Midbrain (tissue), 1 donor: ENCODE measurements around the gene ANTXR2.

ENCODE experiments used
- DNase-seq: peaks from one replicate; lab custom pipeline; 2025; lab: John Stamatoyannopoulos, UW

Gene ANTXR2

DNA sequence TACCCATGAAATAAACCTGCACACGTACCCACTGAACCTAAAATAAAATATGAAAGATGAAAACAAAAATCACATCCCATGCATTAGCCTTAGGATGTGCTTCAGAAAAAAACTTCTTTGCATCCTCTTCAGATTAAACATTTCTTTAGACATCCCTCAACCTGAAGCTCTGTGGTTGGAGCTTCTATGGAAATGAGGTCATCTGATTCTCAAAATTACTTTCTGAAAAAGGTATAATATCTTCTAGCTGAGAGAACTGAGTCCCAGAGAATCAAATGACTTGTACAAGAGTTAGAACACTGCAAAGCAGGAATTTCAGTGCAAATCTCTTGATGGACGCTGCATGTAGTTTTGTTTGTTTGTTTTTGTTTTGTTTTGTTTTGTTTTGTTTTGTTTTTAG lies 19.1 kb upstream of the ANTXR2 start:
- no peak for DNase-seq

GRCh38 chr4:80091688-80092087 lies 18.7 kb upstream of the ANTXR2 start:
- DNase-seq = no peak

- no peak for DNase-seq
Measured at GRCh38 chr4:80091184-80091583, 18.2 kb upstream of the ANTXR2 start.

DNA sequence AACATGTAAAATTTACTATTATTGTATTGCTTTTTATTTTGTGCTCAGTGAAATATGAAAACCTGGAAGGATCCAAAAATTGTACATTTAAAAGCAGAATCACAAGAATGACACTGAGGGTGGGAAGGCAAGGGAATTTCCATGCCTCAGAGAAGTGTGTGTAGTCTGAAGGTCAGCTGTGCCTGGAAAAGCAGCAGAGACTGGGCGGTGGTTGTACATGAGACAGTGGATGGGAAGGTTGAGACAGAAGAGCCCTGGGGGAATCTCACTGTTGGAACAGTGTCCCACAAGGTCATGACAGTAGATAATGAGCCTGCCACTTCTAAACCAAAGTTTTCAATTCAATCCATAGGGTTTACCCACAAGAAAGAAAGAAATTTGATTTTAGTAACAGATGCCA lies 17.1 kb upstream of the ANTXR2 start:
- no peak for DNase-seq

GRCh38 chr4:80088471-80088870 lies 15.4 kb upstream of the ANTXR2 start:
- DNase-seq = no peak

DNA sequence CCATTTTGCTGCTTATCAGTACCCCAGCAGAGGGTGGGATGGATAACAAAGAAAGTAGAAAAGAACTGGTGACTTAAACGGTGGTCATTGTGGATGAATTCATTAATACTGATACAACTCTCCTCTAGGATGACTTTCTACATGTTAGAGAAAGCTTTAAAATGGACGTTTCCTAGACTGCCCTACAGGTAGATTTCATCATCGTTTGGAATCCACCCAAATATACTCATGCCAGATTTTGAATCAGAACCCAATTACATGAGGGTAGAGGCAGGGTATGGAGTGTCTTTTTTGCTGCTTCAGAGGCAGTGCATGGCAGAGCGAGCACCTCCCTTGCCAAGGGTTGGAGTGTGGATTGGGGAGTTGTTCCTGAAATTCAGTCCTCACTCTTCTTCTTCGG lies 13.3 kb upstream of the ANTXR2 start:
- DNase-seq = no peak

GRCh38 chr4:80085081-80085480 lies 12.1 kb upstream of the ANTXR2 start:
- DNase-seq = no peak

- DNase-seq = no peak
Measured at GRCh38 chr4:80082693-80083092, 9.7 kb upstream of the ANTXR2 start.

GRCh38 chr4:80081566-80081965 lies 8.5 kb upstream of the ANTXR2 start:
- DNase-seq = no peak

DNA sequence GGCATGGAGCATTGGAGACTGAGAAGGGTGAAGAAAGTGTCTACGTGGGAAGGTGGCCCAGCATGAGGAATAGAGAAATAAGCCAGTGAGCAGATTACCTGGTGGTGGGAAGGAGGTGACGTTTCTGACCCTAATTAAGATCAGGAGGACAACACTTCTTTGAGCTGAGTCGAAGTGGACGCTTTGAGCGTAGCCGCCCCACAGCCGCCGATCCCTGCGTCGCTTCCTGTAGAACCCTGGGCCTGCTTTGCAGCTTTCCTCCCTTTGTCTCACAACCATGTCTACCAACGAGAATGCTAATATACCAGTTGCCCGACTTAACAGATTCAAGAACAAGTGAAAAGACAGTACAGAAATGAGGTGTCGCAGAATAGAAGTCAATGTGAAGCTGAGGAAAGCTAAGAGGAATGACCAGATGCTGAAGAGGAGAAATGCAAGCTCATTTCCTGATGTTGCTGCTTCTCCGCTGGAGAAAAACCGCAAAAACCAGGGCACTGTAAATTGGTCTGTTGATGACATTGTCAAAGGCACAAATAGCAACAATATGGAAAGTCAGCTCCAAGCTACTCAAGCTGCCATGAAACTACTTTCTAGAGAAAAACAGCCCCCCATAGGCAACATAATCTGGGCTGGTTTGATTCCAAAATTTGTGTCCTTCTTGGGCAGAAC lies 6.4 kb upstream of the ANTXR2 start:
- DNase-seq = no peak

DNA sequence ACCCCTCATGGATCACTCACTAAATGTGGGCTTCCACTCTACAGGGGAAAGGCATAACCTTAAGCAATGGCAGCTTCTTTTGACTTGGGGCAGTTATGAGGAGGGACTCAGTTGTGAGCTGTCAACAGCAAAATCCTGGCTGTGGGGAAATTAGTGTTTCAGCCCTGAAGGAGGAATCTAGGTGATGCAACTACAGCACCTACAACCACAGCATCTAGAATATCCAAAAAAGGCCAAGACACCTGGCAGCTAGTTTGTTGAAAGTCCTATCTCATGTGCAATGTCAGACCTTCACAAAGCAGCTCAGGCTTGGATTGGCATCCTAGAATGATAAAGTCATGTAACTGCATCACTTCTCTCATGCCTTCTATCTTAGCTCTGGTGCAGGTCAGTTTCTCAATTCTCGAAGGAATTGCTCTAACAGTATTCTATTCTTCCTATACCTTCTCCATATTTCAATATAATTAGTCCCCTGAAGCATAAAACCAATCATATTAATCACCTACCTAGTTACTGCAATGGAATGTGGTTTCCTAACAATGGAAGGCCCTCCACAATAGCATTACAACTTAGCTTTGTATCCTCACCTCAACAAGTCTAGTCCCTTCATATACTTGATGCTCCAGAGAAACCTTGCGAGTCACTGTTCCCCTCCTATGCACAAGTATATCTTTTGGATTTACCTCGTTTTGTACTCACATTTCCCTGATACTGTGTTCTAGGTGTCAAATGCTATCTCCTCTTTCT lies 5.5 kb upstream of the ANTXR2 start:
- DNase-seq = no peak

DNA sequence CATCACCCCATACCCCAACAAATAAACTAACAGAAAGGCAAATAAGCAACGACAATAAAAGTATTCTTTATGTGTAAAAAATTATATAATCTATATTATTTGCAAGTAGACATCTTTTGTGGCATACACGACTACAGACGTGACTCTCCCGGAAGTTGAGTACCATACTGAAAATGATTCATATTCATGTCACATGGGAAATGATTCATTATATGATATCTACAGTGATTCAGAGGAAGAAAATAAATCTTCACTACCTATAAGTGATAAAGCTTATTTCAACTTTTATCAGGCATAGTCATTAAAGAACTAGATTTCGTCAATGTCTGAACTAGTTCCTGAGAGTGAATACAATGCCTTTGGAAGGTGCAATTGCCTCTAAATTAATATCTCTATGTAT lies 4.6 kb upstream of the ANTXR2 start:
- no peak for DNase-seq

- DNase-seq = no peak
Measured at GRCh38 chr4:80076681-80077080, 3.7 kb upstream of the ANTXR2 start.

- DNase-seq = no peak
Measured at GRCh38 chr4:80075995-80076675, 3.1 kb upstream of the ANTXR2 start.

GRCh38 chr4:80074651-80075050 lies 1.6 kb upstream of the ANTXR2 start:
- DNase-seq = no peak

DNA sequence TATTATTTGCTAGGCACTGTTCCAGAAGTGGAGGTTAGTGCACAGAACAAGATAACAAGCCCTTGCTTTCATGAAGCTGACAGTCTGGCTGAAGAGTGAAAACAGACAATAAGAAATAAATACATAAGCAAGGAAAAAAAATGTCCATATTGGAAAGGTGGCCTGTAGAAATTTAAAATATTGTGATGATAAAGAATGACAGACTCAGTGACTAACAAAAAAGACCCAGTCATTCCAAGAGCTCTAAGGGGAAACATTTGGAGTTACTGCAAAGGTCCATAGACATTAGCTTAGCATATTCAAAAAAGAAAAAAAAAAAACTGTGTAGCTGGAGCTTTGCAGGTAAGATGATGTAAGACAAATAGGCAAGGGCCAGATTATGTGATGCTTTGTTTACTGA lies 1.0 kb upstream of the ANTXR2 start:
- DNase-seq = no peak

DNA sequence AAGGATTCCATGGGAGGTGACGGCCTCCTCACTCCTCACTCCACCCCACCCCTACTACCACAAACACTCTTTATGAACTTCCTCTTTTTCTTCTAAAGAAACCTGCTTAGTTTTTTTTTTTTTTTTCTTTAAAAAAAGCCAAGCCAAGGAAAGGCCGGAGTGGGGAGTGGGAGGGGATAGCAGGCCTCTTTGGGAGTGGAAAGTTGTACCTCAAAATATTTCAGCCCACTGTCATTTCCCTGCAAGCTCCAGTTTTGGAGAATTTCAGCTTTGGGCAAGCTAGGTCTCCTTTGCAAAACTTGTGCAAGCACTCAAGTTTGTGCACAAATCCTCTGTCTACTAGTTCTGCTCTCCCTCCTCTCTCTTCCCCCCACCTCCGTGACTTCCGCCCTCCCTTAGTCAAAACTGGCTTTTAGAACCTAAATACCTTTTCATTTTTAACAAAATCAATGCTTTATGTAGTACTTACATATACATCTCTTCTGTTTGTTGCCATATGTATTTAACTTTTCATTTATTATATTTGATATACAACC lies 512 bp upstream of the ANTXR2 start:
- no peak for DNase-seq

GRCh38 chr4:80072228-80072743 lies 743 bp downstream of the ANTXR2 start:
- DNase-seq = no peak

- DNase-seq = no peak
Measured at GRCh38 chr4:80071604-80072227, 1.3 kb downstream of the ANTXR2 start.

GRCh38 chr4:80070880-80071603 lies 2.0 kb downstream of the ANTXR2 start:
- no peak for DNase-seq
